Spleen (tissue), 11 donors: ENCODE measurements around the gene FOXQ1. TPM values are rescaled to one million over a fixed set of nuclear protein-coding genes. Genes with fewer than 3 reads are reported as not detected.

Source experiments
- DNase-seq: peaks from one replicate; pipeline ENCODE4 v3.0.0-alpha.2; 2020
- H3K27ac ChIP-seq, 8 donors: fragments of 200-600 bp; sonication (generic) in 7 of 8; 1 replicate in 4 of 8; 2 replicates in 4 of 8; pipeline versions ENCODE4 v1.5.0 to v1.8.0; 2016 to 2021; ENCODE audit warnings: inconsistent platforms in 4 of 8, mild to moderate bottlenecking in 4 of 8, moderate library complexity in 1 of 8
- H3K27me3 ChIP-seq, 7 donors: fragments of 200-600 bp; sonication (generic) in 6 of 7; replicated peaks in 1 of 7; 1 replicate in 4 of 7; 2 replicates in 3 of 7; pipeline versions ENCODE4 v1.5.0 to v1.8.0; 2016 to 2021; ENCODE audit warnings: inconsistent platforms in 3 of 7, mild to moderate bottlenecking in 1 of 7
- H3K36me3 ChIP-seq, 6 donors: fragments of 200-600 bp; sonication (generic) in 5 of 6; 1 replicate in 4 of 6; 2 replicates in 2 of 6; pipeline versions ENCODE4 v1.5.0 to v1.8.0; 2016 to 2021; ENCODE audit warnings: inconsistent platforms in 2 of 6
- H3K4me1 ChIP-seq, 6 donors: fragments of 200-600 bp; sonication (generic) in 5 of 6; 1 replicate in 3 of 6; 2 replicates in 3 of 6; pipeline versions ENCODE4 v1.5.0 to v1.8.0; 2016 to 2021; ENCODE audit warnings: inconsistent platforms in 3 of 6
- H3K4me3 ChIP-seq, 8 donors: fragments of 200-600 bp; sonication (generic) in 7 of 8; 1 replicate in 4 of 8; 2 replicates in 4 of 8; pipeline versions ENCODE4 v1.5.0 to v1.8.0; 2016 to 2021; ENCODE audit warnings: inconsistent platforms in 4 of 8, mild to moderate bottlenecking in 4 of 8, moderate library complexity in 2 of 8
- H3K9me3 ChIP-seq, 8 donors: fragments of 200-600 bp; sonication (generic) in 7 of 8; 1 replicate in 4 of 8; 2 replicates in 4 of 8; pipeline versions ENCODE4 v1.5.0 to v1.8.0; 2016 to 2021; ENCODE audit warnings: inconsistent platforms in 4 of 8
- POLR2A ChIP-seq, 3 donors: fragments of 450-650 bp; IDR thresholded peaks; one replicate each; pipeline ENCODE4 v1.5.1; 2017; ENCODE audit warnings: antibody characterized with exemption in 3 of 3, mild to moderate bottlenecking in 1 of 3
- POLR2AphosphoS5 ChIP-seq, 3 donors: sonication (generic); formaldehyde crosslinking; IDR thresholded peaks; one replicate each; pipeline ENCODE4 v1.5.1; 2017; ENCODE audit warnings: antibody characterized with exemption in 3 of 3
- WGBS, 5 donors: extraction: QIAGEN DNeasy Blood & Tissue Kit in 3 of 5; methylation state at CpG; one replicate each; pipeline versions ENCODE4 v1.1.5 to v1.1.7; 2013 to 2018; 5-methylcytosine and 5-hydroxymethylcytosine counted together
- intact Hi-C: fragments of 100-400 bp; cut with DNase I; formaldehyde crosslinking; loops from one replicate; pipeline ENCODE4 v1.15.0; 2023; ENCODE audit warnings: low total_unique reads
- polyA plus RNA-seq, 3 donors: library from polyadenylated mRNA; stranded (reverse); fragments of 200-250 nt; gene quantifications; one replicate each; pipeline ENCODE4 v1.2.1, GENCODE V29; 2013
- total RNA-seq, 7 donors: library from RNA; depleted of rRNA in 3 of 7; stranded (reverse); fragments of >200 nt in 3 of 7; fragmentation: NEBNext Ultra II Directional in 4 of 7; extraction: Animal tissue kit (Norgen Biotek cat#: 25700) in 4 of 7; gene quantifications; one replicate each; pipeline versions ENCODE4 v1.1.0 to v1.2.1, GENCODE V29; 2016 to 2021
- TF ChIP-seq, protein P1 (sequence below), 11 experiments: fragments of 200-600 bp in 7 of 11; fragments of 450-650 bp in 4 of 11; sonication (generic) in 4 of 11; IDR thresholded peaks in 8 of 11; conservative IDR thresholded peaks in 3 of 11; 1 replicate in 7 of 11; 2 replicates in 4 of 11; pipeline versions ENCODE4 v1.4.0 to v1.8.0; 2016 to 2021; ENCODE audit warnings: antibody characterized with exemption in 11 of 11, inconsistent platforms in 4 of 11, mild to moderate bottlenecking in 1 of 11
- donor health status: healthy with polysubstance abuse.
- donor health status: DM: no; HTN: no; CAD: no; lungs with moderate emphysema.
- donor health status: DM: no; HTN: no; CAD: no.
- donor health status: Bipolar disorder and iron deficiency.
- donor health status: healthy.
- donor health status: DM: no; HTN: no; CAD: no.
- donor health status: DM: yes; HTN: yes; CAD: no.

Gene FOXQ1
- total and polyA plus RNA-seq, 10 donors, result 0.10 to 0.33 (median 0.17) TPM; not detected in 4

DNA sequence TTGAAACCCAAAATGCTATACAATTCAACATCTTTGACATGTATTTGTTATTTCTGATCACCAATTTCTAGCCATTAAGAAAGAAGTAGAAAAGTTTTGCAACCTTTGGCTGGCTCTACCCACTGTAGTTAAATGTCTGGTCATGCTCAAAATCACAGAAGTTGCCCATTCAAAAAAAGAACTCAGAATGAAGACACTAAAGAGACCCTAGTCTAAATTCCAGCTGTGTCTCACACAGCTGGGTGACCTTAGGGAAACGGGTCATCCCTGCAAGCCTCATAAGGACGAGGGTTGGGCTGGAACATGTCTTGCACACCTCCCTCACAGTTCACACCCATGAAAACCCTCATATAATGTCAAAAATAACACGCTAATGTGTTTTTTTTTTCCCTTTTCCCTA lies 10.3 kb downstream of the FOXQ1 start:
- Histone ChIP-seq H3K4me3 (no peak overlapping the region), H3K36me3 (no peaks in the 10 kb centered on the region), H3K9me3 (peaks cover 0 to 4% (median 0%) of the 10 kb centered on the region in 8 donors), H3K27me3 (peaks cover 0 to 45% (median 5%) of the 10 kb centered on the region in 7 donors), H3K4me1 (no peaks in the 10 kb centered on the region), H3K27ac (no peak overlapping the region)
- no peak for DNase-seq
- no peak for TF ChIP-seq POLR2AphosphoS5 (IDR thresholded peaks at IDR 0.05)
- TF ChIP-seq, protein P1, sequence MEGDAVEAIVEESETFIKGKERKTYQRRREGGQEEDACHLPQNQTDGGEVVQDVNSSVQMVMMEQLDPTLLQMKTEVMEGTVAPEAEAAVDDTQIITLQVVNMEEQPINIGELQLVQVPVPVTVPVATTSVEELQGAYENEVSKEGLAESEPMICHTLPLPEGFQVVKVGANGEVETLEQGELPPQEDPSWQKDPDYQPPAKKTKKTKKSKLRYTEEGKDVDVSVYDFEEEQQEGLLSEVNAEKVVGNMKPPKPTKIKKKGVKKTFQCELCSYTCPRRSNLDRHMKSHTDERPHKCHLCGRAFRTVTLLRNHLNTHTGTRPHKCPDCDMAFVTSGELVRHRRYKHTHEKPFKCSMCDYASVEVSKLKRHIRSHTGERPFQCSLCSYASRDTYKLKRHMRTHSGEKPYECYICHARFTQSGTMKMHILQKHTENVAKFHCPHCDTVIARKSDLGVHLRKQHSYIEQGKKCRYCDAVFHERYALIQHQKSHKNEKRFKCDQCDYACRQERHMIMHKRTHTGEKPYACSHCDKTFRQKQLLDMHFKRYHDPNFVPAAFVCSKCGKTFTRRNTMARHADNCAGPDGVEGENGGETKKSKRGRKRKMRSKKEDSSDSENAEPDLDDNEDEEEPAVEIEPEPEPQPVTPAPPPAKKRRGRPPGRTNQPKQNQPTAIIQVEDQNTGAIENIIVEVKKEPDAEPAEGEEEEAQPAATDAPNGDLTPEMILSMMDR (IDR thresholded peaks at IDR 0.05 in 8 of 11, conservative IDR thresholded peaks at IDR 0.05 in 3 of 11), result no peak
- TF ChIP-seq POLR2A (IDR thresholded peaks at IDR 0.05), result no peak
- 61 to 78% (median 69%) methylated on average over 3 of the region's 3 CpGs for WGBS, 5 donors
- intact Hi-C loops, result no loop called here

DNA sequence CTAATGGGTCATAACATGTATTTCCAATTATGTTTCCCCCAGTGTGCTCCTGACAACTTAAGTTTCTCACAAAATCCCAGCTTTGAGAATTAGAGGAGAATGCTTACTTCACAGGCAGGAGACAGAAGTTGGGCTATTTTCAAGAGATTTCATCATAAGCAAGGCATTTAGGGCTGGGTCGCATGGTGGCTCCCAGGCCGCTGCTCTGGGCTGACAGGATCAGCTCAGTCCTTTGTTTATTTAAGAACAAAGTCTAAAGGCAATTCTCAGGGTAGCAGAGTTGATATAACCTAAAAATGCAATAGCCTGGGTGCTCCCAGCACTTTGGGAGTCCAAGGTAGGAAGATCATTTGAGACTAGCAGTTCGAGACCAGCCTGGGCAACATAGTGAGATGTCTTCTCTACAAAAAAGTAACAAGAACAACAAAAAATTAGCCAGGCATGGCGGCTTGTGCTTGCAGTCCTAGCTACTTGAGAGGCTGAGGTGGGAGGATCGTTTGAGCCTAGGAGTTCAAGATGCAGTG lies 10.9 kb downstream of the FOXQ1 start:
- intact Hi-C loops, result no loop called here
- no peak overlapping the region for H3K27ac ChIP-seq
- DNase-seq, result no peak
- no peaks in the 10 kb centered on the region for H3K9me3 ChIP-seq
- no peaks in the 10 kb centered on the region for H3K4me1 ChIP-seq
- WGBS, 5 donors, result 67 to 89% (median 86%) methylated on average over 5 of the region's 5 CpGs
- H3K27me3 ChIP-seq, result peaks cover 0 to 45% (median 0%) of the 10 kb centered on the region in 7 donors
- TF ChIP-seq, protein P1 (IDR thresholded peaks at IDR 0.05 in 8 of 11, conservative IDR thresholded peaks at IDR 0.05 in 3 of 11), result no peak
- no peak for TF ChIP-seq POLR2A (IDR thresholded peaks at IDR 0.05)
- H3K36me3 ChIP-seq, result no peaks in the 10 kb centered on the region
- H3K4me3 ChIP-seq, result no peak overlapping the region

- intact Hi-C loops, result no loop called here
- DNase-seq, result no peak
- TF ChIP-seq POLR2A (IDR thresholded peaks at IDR 0.05) (no peak), POLR2AphosphoS5 (IDR thresholded peaks at IDR 0.05) (no peak)
- TF ChIP-seq, protein P1 (IDR thresholded peaks at IDR 0.05 in 8 of 11, conservative IDR thresholded peaks at IDR 0.05 in 3 of 11), result no peak
- Histone ChIP-seq H3K4me3 (no peak overlapping the region), H3K9me3 (peaks cover 0 to 8% (median 4%) of the 10 kb centered on the region in 8 donors), H3K27ac (no peak overlapping the region), H3K36me3 (no peaks in the 10 kb centered on the region), H3K4me1 (no peaks in the 10 kb centered on the region), H3K27me3 (peaks cover 0 to 51% (median 0%) of the 10 kb centered on the region in 7 donors)
- WGBS, 5 donors, result 87 to 93% (median 90%) methylated on average over 7 of the region's 7 CpGs
These were observed 13.0 kb downstream of the FOXQ1 start for GRCh38 chr6:1324936-1325335.

DNA sequence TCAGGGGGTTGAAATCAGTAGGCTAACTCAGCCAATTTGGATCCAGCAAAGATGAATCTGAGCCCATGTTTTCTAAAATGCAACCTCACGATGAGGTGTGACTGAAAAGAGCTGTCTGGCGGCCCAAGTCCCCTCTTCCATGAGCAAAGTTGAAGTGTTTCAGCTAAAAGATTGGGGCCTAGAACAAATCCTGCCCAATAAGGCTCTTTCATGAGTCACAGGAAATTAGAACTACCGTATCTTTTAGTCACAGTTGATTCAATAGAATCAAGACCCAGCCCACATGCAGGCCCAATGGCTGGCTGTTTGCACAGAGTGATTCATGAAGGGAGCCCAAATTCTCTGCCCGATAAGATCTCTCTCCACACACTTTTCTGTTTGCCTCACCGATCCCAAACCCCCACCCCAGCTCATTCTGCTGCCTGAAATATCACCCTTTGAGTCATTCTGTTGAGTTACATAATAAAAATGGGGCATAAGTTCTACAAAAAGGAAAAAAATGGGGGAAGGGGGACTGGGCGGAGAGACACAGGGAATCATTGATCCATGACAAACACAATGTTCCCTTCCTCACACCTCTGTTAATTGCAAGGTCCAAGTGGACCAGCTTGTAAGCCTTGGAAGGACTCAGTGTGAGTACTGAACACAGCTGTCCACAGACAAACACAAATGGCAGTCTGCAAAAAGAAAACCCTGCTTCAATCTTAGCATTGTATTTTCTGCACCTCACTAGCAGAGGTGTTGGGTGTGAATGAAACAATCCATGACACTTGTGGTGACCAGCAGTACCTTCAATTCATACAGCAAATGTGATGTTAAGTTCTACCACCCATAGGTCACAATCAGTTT lies 13.8 kb downstream of the FOXQ1 start:
- no peaks in the 10 kb centered on the region for H3K36me3 ChIP-seq
- no peak for DNase-seq
- H3K27me3 ChIP-seq, result peaks cover 0 to 51% (median 0%) of the 10 kb centered on the region in 7 donors
- no peak overlapping the region for H3K27ac ChIP-seq
- 77 to 89% (median 85%) methylated on average over 6 of the region's 6 CpGs for WGBS, 5 donors
- TF ChIP-seq, protein P1 (IDR thresholded peaks at IDR 0.05 in 8 of 11, conservative IDR thresholded peaks at IDR 0.05 in 3 of 11), result no peak
- no peak for TF ChIP-seq POLR2A (IDR thresholded peaks at IDR 0.05)
- TF ChIP-seq POLR2AphosphoS5 (IDR thresholded peaks at IDR 0.05), result no peak
- intact Hi-C loops, result no loop called here
- no peak overlapping the region for H3K4me3 ChIP-seq
- H3K9me3 ChIP-seq, result peaks cover 0 to 15% (median 11%) of the 10 kb centered on the region in 8 donors
- H3K4me1 ChIP-seq, result no peaks in the 10 kb centered on the region
